Measurements from ENCODE around the gene MUC5B.

DNA sequence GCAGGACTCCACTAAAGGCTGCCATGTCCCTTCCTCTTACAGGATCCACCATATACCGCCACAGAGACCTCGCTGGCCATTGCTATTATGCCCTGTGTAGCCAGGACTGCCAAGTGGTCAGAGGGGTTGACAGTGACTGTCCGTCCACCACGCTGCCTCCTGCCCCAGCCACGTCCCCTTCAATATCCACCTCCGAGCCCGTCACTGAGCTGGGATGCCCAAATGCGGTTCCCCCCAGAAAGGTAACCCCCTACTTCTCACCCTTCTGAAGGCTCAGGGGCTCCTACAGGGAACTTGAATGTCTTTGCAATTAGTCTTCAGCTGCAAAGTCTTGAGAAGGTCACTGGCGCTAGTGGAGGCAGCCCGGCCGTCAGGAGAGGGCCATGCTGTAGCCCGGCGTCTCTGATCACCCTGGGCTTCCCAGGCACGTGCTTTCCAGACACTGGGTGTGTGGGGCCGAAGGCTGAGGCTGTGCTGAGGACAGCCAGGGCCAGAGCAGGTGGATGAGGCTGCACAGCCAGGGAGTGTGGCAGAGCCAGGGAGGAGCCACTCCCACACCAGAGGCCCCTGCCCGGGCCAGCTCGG lies 30.0 kb upstream of the MUC5B start:
- no peak for TF ChIP-seq CTCF (IDR thresholded peaks at IDR 0.05)
- no peak for TF ChIP-seq POLR2A (IDR thresholded peaks at IDR 0.05)

Measured in heart left ventricle (tissue), 13 donors.